ENCODE data around the gene SASH3. TPM values are rescaled to one million over a fixed set of nuclear protein-coding genes. Genes with fewer than 3 reads are reported as not detected.

SASH3 gene
- total RNA-seq, 4 donors from 2014 or later: 10.4 to 20.4 (median 15.0) TPM

- 29 to 87% methylated on average over 1 to 15 of the region's 20 CpGs for WGBS, 2 donors
- TF ChIP-seq EP300 (IDR thresholded peaks at IDR 0.05) (no peak), POLR2A (IDR thresholded peaks at IDR 0.05) (no peak), CTCF (IDR thresholded peaks at IDR 0.05) (no peak)
- Histone ChIP-seq H3K27ac (no peak overlapping the region), H3K4me3 (no peak overlapping the region), H3K27me3 (no peaks in the 10 kb centered on the region), H3K4me1 (no peaks in the 10 kb centered on the region), H3K9me3 (no peaks in the 10 kb centered on the region), H3K36me3 (no peaks in the 10 kb centered on the region)
- no peak for DNase-seq (ENCODE audit: low spot score in 2 of 2)
These were observed 13.9 kb downstream of the SASH3 start for GRCh38 chrX:129793604-129794191.

GRCh38 chrX:129795584-129795983 lies 15.8 kb downstream of the SASH3 start:
- no peaks in the 10 kb centered on the region for H3K36me3 ChIP-seq
- H3K4me3 ChIP-seq: no peak overlapping the region
- no peaks in the 10 kb centered on the region for H3K4me1 ChIP-seq
- no peaks in the 10 kb centered on the region for H3K27me3 ChIP-seq
- TF ChIP-seq CTCF (IDR thresholded peaks at IDR 0.05): no peak
- no peak for TF ChIP-seq EP300 (IDR thresholded peaks at IDR 0.05)
- TF ChIP-seq POLR2A (IDR thresholded peaks at IDR 0.05): no peak
- 67 to 93% methylated on average over 1 of the region's 1 CpG for WGBS, 2 donors
- no peak overlapping the region for H3K27ac ChIP-seq
- no peaks in the 10 kb centered on the region for H3K9me3 ChIP-seq
- no peak for DNase-seq (ENCODE audit: low spot score in 2 of 2)

GRCh38 chrX:129797251-129797906 lies 17.6 kb downstream of the SASH3 start:
- Histone ChIP-seq H3K4me1 (no peaks in the 10 kb centered on the region), H3K4me3 (no peak overlapping the region), H3K36me3 (no peaks in the 10 kb centered on the region), H3K9me3 (no peaks in the 10 kb centered on the region), H3K27ac (no peak overlapping the region), H3K27me3 (no peaks in the 10 kb centered on the region)
- no peak for DNase-seq (ENCODE audit: low spot score in 2 of 2)
- TF ChIP-seq EP300 (IDR thresholded peaks at IDR 0.05) (no peak), CTCF (IDR thresholded peaks at IDR 0.05) (no peak), POLR2A (IDR thresholded peaks at IDR 0.05) (no peak)
- whole genome bisulfite sequencing, 2 donors: 76% methylated on average over 4 of the region's 4 CpGs; no CpG with 5 or more reads in 1 of the 2 donors

GRCh38 chrX:129798456-129798855 lies 18.7 kb downstream of the SASH3 start:
- no peak for DNase-seq (ENCODE audit: low spot score in 2 of 2)
- Histone ChIP-seq H3K27me3 (no peaks in the 10 kb centered on the region), H3K36me3 (no peaks in the 10 kb centered on the region), H3K27ac (no peak overlapping the region), H3K9me3 (no peaks in the 10 kb centered on the region), H3K4me3 (no peak overlapping the region), H3K4me1 (no peaks in the 10 kb centered on the region)
- no peak for TF ChIP-seq EP300 (IDR thresholded peaks at IDR 0.05)
- no peak for TF ChIP-seq CTCF (IDR thresholded peaks at IDR 0.05)
- no peak for TF ChIP-seq POLR2A (IDR thresholded peaks at IDR 0.05)
- WGBS, 2 donors: 89 to 96% methylated on average over 3 of the region's 3 CpGs

GRCh38 chrX:129798888-129799287 lies 19.1 kb downstream of the SASH3 start:
- Histone ChIP-seq H3K27ac (no peak overlapping the region), H3K4me1 (no peaks in the 10 kb centered on the region), H3K27me3 (no peaks in the 10 kb centered on the region), H3K4me3 (no peak overlapping the region), H3K9me3 (no peaks in the 10 kb centered on the region), H3K36me3 (no peaks in the 10 kb centered on the region)
- no peak for DNase-seq (ENCODE audit: low spot score in 2 of 2)
- no peak for TF ChIP-seq CTCF (IDR thresholded peaks at IDR 0.05)
- TF ChIP-seq EP300 (IDR thresholded peaks at IDR 0.05): no peak
- no peak for TF ChIP-seq POLR2A (IDR thresholded peaks at IDR 0.05)
- WGBS, 2 donors: 75 to 87% methylated on average over 5 of the region's 5 CpGs
